A549 (cell line): ENCODE data around the gene ADORA2B.
"Not testable (repeated sequence)": the region's sequence is repeated elsewhere in the genome, so short reads cannot be mapped to it uniquely, and the experiment has no call there.

Experiments used
- CBX2 ChIP-seq: fragments of 200-600 bp; sonication (generic); IDR thresholded peaks from 2 replicates; pipeline ENCODE4 v1.6.1; 2016; ENCODE audit warnings: low read depth, mild to moderate bottlenecking, borderline replicate concordance
- MAFK ChIP-seq: fragments of 450-650 bp; IDR thresholded peaks from 2 replicates; pipeline ENCODE4 v1.6.1; 2014; ENCODE audit not compliant: partially characterized antibody
- SMC3 ChIP-seq: fragments of >200 bp; sonication (Bioruptor Twin); formaldehyde crosslinking; IDR thresholded peaks from 3 replicates; pipeline ENCODE4 v1.6.1; 2018; ENCODE audit warnings: inconsistent platforms
- TF ChIP-seq, protein P1 (sequence below): fragments of 200-600 bp; sonication (generic); IDR thresholded peaks from 2 replicates; pipeline ENCODE4 v1.6.1; 2016; ENCODE audit warnings: antibody characterized with exemption, mild to moderate bottlenecking, moderate library complexity
- TF ChIP-seq, protein P2 (sequence below): fragments of >200 bp; sonication (Bioruptor Twin); formaldehyde crosslinking; IDR thresholded peaks from 3 replicates; pipeline ENCODE4 v1.5.1; 2016

DNA sequence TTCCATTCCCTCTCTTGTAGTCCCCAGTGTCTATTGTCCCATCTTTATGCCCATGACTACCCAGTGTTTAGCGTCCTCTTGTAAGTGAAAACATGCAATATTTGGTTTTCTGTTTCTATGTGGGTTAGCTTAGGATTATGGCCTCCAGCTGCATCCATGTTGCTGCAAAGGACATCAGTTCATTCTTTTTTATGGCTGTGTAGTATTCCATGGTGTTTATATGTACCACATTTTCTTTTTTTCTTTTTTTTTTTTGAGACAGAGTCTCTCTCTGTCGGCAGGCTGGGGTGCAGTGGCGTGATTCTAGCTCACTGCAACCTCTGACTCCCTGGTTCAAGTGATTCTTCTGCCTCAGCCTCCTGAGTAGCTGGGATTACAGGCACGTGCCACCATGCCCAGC, 45.3 kb upstream of the ADORA2B start:
- TF ChIP-seq CBX2, MAFK, SMC3: not testable (repeated sequence)
- TF ChIP-seq, protein P1, sequence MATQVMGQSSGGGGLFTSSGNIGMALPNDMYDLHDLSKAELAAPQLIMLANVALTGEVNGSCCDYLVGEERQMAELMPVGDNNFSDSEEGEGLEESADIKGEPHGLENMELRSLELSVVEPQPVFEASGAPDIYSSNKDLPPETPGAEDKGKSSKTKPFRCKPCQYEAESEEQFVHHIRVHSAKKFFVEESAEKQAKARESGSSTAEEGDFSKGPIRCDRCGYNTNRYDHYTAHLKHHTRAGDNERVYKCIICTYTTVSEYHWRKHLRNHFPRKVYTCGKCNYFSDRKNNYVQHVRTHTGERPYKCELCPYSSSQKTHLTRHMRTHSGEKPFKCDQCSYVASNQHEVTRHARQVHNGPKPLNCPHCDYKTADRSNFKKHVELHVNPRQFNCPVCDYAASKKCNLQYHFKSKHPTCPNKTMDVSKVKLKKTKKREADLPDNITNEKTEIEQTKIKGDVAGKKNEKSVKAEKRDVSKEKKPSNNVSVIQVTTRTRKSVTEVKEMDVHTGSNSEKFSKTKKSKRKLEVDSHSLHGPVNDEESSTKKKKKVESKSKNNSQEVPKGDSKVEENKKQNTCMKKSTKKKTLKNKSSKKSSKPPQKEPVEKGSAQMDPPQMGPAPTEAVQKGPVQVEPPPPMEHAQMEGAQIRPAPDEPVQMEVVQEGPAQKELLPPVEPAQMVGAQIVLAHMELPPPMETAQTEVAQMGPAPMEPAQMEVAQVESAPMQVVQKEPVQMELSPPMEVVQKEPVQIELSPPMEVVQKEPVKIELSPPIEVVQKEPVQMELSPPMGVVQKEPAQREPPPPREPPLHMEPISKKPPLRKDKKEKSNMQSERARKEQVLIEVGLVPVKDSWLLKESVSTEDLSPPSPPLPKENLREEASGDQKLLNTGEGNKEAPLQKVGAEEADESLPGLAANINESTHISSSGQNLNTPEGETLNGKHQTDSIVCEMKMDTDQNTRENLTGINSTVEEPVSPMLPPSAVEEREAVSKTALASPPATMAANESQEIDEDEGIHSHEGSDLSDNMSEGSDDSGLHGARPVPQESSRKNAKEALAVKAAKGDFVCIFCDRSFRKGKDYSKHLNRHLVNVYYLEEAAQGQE = not testable (repeated sequence)
- TF ChIP-seq, protein P2, sequence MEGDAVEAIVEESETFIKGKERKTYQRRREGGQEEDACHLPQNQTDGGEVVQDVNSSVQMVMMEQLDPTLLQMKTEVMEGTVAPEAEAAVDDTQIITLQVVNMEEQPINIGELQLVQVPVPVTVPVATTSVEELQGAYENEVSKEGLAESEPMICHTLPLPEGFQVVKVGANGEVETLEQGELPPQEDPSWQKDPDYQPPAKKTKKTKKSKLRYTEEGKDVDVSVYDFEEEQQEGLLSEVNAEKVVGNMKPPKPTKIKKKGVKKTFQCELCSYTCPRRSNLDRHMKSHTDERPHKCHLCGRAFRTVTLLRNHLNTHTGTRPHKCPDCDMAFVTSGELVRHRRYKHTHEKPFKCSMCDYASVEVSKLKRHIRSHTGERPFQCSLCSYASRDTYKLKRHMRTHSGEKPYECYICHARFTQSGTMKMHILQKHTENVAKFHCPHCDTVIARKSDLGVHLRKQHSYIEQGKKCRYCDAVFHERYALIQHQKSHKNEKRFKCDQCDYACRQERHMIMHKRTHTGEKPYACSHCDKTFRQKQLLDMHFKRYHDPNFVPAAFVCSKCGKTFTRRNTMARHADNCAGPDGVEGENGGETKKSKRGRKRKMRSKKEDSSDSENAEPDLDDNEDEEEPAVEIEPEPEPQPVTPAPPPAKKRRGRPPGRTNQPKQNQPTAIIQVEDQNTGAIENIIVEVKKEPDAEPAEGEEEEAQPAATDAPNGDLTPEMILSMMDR = not testable (repeated sequence)
